ENCODE results near the gene FARSB. TPM values are rescaled to one million over a fixed set of nuclear protein-coding genes. Genes with fewer than 3 reads are reported as not detected.

FARSB gene
- total and polyA plus RNA-seq, 2 donors (not counting 3 experiments of a cell fraction or from before 2014, with no cell fraction given): 12.7 to 29.4 TPM

GRCh38 chr2:222673883-222674282, 18.0 kb upstream of the FARSB start:
- H3K9ac ChIP-seq (replicated peaks; ENCODE audit: extremely low read depth, insufficient read depth, low read length): no peak overlapping the region
- DNase-seq (ENCODE audit: low read depth, low spot score) (no peak), FAIRE-seq (no peak)
- H3K4me2 ChIP-seq (ENCODE audit: insufficient read depth, low read length): no peak overlapping the region
- BruUV-seq (replicated peaks): no TSS peak
- no peaks in the 10 kb centered on the region for H4K20me1 ChIP-seq (replicated peaks; ENCODE audit: control insufficient read depth, extremely low read depth, insufficient read depth, low read length)
- H3K79me2 ChIP-seq (ENCODE audit: control insufficient read depth, insufficient read depth, low read length): no peaks in the 10 kb centered on the region
- ChIA-PET CTCF (interaction anchor here (1.6 kb wide), 1 partner anchor 17 kb away, joined by 5 read pairs; no protein-coding TSS in a partner anchor), POLR2A (no interaction called here)
- no peak overlapping the region for H2AFZ ChIP-seq (ENCODE audit: low read depth, low read length)
- H3K27ac ChIP-seq (ENCODE audit: insufficient read depth, low read depth, low read length): no peak overlapping the region
- no peaks in the 10 kb centered on the region for H3K9me1 ChIP-seq (replicated peaks; ENCODE audit: control insufficient read depth, extremely low read depth, insufficient read depth, low read length)
- no peaks in the 10 kb centered on the region for H3K36me3 ChIP-seq (ENCODE audit: control insufficient read depth in 2 of 2, extremely low read depth in 1 of 2, insufficient read depth in 2 of 2, low read length in 2 of 2)
- no peaks in the 10 kb centered on the region for H3K9me3 ChIP-seq (replicated peaks; ENCODE audit: control insufficient read depth, insufficient read depth, low read length)
- H3K4me3 ChIP-seq (replicated peaks in 1 of 3; ENCODE audit: insufficient read depth in 1 of 3, low read depth in 1 of 3, low read length in 3 of 3): no peak overlapping the region
- TF ChIP-seq CTCF (IDR thresholded peaks at IDR 0.05; ENCODE audit: extremely low read depth in 1 of 2, insufficient read depth in 1 of 2, low read depth in 1 of 2, low read length in 2 of 2) (no peak), POLR2A (IDR thresholded peaks at IDR 0.05; ENCODE audit: low read depth, low read length) (no peak), POLR2AphosphoS5 (IDR thresholded peaks at IDR 0.05; ENCODE audit: insufficient read depth, low read depth, low read length) (no peak), FOS (IDR thresholded peaks at IDR 0.05; ENCODE audit: borderline replicate concordance, insufficient read depth, low read length) (no peak), EZH2 (IDR thresholded peaks at IDR 0.05; ENCODE audit: borderline replicate concordance, low read depth, low read length, severe bottlenecking) (no peak), GATA2 (IDR thresholded peaks at IDR 0.05; ENCODE audit: insufficient read depth, insufficient read length, low read depth, low read length) (no peak), MYC (IDR thresholded peaks at IDR 0.05; ENCODE audit: low read depth, low read length) (no peak), MAX (IDR thresholded peaks at IDR 0.05; ENCODE audit: insufficient read depth, insufficient read length) (no peak), JUN (IDR thresholded peaks at IDR 0.05; ENCODE audit: borderline replicate concordance, insufficient read depth, insufficient read length, low read depth) (no peak)
- peaks cover 4% of the 10 kb centered on the region for H3K4me1 ChIP-seq (ENCODE audit: control insufficient read depth, extremely low read depth, insufficient read depth, low read length)
- intact Hi-C loops (cut with micrococcal nuclease): no loop called here
- H3K27me3 ChIP-seq (ENCODE audit: control insufficient read depth in 2 of 2, insufficient read depth in 2 of 2, low read length in 2 of 2): peaks cover 31 to 32% of the 10 kb centered on the region in 2 experiments
- dilution Hi-C loops (cut with MboI; ENCODE audit: extremely low pct_ligation_motif_present, low sequenced_read_pairs): no loop called here

Data from endothelial cell of umbilical vein (primary cell).